ENCODE data around the gene PRSS36.
A peak's percentile ranks its signal among the peaks of the same experiment; 100 is the strongest.
"Not testable (repeated sequence)": the region's sequence is repeated elsewhere in the genome, so short reads cannot be mapped to it uniquely, and the experiment has no call there.

Gene PRSS36

GRCh38 chr16:31118223-31119155, 31.4 kb downstream of the PRSS36 start:
- no peak for DNase-seq

GRCh38 chr16:31117384-31118222, 32.3 kb downstream of the PRSS36 start, which contains the start of gene KAT8:
KAT8 (plus strand) TSS chr16:31117664; CDS start chr16:31117682, 18 bp downstream.
- DNase-seq = peak; percentile 95

GRCh38 chr16:31114468-31114867, 35.4 kb downstream of the PRSS36 start:
- no peak for DNase-seq

DNA sequence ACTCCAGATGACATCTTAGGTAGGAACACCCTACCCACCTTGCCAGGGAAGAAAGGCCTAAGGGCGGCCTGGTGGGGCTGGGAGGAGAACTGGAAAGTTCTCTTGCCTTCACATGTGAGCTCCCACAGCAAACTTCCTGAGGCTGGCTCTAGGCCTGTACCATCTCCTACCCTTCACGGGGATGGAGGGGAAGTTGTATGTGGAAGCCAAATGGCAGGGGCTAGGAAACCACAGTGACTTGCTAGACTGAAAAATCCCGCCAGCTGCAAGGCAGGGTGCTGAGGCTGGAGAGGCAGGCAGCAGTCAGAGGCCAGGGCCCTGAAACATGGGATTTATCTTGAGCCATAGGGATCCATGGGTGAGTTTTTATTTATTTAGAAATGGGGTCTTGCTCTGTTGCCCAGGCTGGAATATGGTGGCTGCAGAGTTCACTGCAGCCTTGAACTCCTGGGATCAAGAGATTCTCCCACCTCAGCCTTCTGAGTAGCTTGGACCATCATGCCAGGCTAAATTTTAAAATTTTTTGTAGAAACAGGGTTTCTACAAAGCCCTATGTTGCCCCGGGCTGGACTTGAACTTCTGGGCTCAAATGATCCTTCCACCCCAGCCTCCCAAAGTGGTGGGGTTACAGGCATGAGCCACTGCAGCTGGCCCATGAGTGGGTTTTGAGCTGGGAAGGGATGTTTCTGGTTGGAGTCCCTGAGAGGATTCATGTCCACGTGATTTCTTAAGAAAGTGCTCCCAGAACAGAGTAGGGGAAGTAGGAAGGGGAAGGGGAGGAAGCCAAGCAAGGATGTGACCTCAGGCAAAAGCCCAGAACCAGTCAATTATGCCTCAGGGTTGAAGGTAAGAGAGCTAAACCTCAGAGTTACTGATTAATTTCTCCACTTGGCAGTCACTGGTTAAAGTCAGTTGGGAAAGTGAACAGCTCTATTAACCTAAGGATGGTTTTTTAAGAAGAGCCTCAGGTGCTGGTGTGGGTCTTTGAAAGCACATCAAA, 36.4 kb downstream of the PRSS36 start:
- DNase-seq = no peak

GRCh38 chr16:31112711-31113110, 37.2 kb downstream of the PRSS36 start:
- DNase-seq = no peak

GRCh38 chr16:31111881-31112466, 37.9 kb downstream of the PRSS36 start:
- DNase-seq = no peak

GRCh38 chr16:31110106-31111034, 39.5 kb downstream of the PRSS36 start:
- no peak for DNase-seq

DNA sequence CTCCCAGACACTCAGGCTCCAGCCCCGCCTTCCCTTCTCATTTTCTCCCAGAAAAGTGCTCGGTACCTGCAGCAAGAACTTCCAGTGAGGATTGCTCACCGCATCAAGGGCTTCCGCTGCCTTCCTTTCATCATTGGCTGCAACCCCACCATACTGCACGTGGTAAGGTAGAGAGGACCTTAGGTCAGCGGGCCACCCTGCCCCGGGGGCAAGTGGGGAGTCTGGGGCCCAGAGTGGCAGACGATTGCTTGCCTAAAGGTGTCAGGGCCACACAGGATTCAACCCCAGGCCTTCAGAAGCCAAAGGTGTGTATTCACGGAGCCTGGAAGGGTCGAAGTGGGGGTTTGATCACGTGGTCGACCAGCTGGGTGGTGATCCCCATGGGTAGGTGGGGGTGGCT, 40.2 kb downstream of the PRSS36 start:
- DNase-seq = no peak

- no peak for DNase-seq
Observed at GRCh38 chr16:31108794-31109558, 40.9 kb downstream of the PRSS36 start.

- DNase-seq = peak; percentile 51
Observed at GRCh38 chr16:31108035-31108793, 41.7 kb downstream of the PRSS36 start, which contains the start of gene BCKDK. BCKDK (plus strand) TSS chr16:31108386; CDS start chr16:31109224, 838 bp downstream.

GRCh38 chr16:31107465-31107867, 42.4 kb downstream of the PRSS36 start:
- no peak for DNase-seq

- DNase-seq = no peak
Observed at GRCh38 chr16:31106509-31107464, 43.1 kb downstream of the PRSS36 start.

- peak; percentile 60 for DNase-seq
Observed at GRCh38 chr16:31105677-31106213, 44.1 kb downstream of the PRSS36 start.

DNA sequence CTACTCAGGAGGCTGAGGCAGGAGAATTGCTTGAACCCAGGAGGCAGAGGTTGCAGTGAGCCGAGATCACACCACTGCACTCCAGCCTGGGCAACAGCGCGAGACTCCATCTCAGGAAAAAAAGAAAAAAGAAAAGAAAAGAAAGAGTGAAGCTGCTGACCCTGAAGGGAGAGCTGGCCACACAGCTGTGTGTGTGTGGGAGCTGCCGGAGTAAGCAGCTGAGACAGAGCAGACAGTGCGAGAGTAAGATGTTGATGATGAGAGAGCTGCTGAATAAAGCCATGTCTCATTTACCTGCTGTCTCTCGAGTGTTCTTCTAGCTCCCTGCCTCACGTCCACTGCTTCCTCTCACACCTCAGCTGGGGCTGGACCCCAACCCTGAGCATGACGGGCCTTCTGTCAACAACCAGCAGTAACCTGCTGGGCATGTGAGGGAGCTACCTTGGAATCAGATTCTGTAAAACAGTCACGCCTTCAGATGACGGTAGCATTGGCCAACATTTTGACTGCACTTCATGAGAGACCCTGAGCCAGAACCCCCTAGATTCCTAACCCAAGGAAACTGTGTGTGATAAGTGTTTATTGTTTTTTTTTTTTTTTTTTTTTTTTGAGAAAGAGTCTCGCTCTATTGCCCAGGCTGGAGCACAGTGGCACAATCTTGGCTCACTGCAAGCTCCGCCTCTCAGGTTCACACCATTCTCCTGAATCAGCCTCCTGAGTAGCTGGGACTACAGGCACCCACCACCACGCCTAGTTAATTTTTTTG, 48.8 kb downstream of the PRSS36 start:
- not testable (repeated sequence) for DNase-seq

- no peak for DNase-seq
Observed at GRCh38 chr16:31099860-31100638, 49.8 kb downstream of the PRSS36 start.

Measured in activated effector memory CD4-positive, alpha-beta T cell treated with Interleukin-2 at 50 U/mL for 16 hours (primary cell).